Suprapubic skin (tissue), 4 donors: Measurements from ENCODE around the gene DRD5.

Experiments
- EP300 ChIP-seq: sonication (generic); formaldehyde crosslinking; IDR thresholded peaks from one replicate; pipeline ENCODE4 v1.6.1; 2017; ENCODE audit warnings: antibody characterized with exemption
- POLR2AphosphoS5 ChIP-seq, 3 donors: sonication (generic); formaldehyde crosslinking; IDR thresholded peaks; one replicate each; pipeline ENCODE4 v1.6.1; 2017; ENCODE audit warnings: antibody characterized with exemption in 3 of 3
- TF ChIP-seq, protein P1 (sequence below), 2 donors: fragments of 200-600 bp in 1 of 2; fragments of 450-650 bp in 1 of 2; sonication (generic) in 1 of 2; IDR thresholded peaks; one replicate each; pipeline ENCODE4 v1.5.1; 2016 to 2019; ENCODE audit warnings: antibody characterized with exemption in 2 of 2, mild to moderate bottlenecking in 1 of 2, moderate library complexity in 1 of 2

GRCh38 chr4:9812501-9813340 lies 31.3 kb downstream of the DRD5 start:
- TF ChIP-seq, protein P1, sequence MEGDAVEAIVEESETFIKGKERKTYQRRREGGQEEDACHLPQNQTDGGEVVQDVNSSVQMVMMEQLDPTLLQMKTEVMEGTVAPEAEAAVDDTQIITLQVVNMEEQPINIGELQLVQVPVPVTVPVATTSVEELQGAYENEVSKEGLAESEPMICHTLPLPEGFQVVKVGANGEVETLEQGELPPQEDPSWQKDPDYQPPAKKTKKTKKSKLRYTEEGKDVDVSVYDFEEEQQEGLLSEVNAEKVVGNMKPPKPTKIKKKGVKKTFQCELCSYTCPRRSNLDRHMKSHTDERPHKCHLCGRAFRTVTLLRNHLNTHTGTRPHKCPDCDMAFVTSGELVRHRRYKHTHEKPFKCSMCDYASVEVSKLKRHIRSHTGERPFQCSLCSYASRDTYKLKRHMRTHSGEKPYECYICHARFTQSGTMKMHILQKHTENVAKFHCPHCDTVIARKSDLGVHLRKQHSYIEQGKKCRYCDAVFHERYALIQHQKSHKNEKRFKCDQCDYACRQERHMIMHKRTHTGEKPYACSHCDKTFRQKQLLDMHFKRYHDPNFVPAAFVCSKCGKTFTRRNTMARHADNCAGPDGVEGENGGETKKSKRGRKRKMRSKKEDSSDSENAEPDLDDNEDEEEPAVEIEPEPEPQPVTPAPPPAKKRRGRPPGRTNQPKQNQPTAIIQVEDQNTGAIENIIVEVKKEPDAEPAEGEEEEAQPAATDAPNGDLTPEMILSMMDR (IDR thresholded peaks at IDR 0.05): no peak
- TF ChIP-seq EP300: no peak
- TF ChIP-seq POLR2AphosphoS5 (IDR thresholded peaks at IDR 0.05): no peak
